Ascending aorta (tissue), 2 donors: ENCODE data around the gene SFSWAP. TPM values are rescaled to one million over a fixed set of nuclear protein-coding genes. Genes with fewer than 3 reads are reported as not detected.
A peak's percentile ranks its signal among the peaks of the same experiment; 100 is the strongest.

Source experiments
- DNase-seq, 2 donors: peaks; one replicate each; pipeline ENCODE4 v3.0.0-alpha.2; 2019; ENCODE audit warnings: low spot score in 2 of 2
- H3K27ac ChIP-seq, 2 donors: fragments of 200-600 bp; sonication (generic); one replicate each; pipeline ENCODE4 v1.5.1; 2016 to 2017; ENCODE audit warnings: mild to moderate bottlenecking in 1 of 2
- H3K27me3 ChIP-seq: fragments of 200-600 bp; sonication (generic); one replicate; pipeline ENCODE4 v1.5.1; 2017
- H3K36me3 ChIP-seq, 2 donors: fragments of 200-600 bp; sonication (generic); one replicate each; pipeline ENCODE4 v1.5.1; 2016
- H3K4me1 ChIP-seq, 2 donors: fragments of 200-600 bp; sonication (generic); one replicate each; pipeline ENCODE4 v1.5.1; 2016 to 2017; ENCODE audit warnings: mild to moderate bottlenecking in 1 of 2
- H3K4me3 ChIP-seq, 2 donors: fragments of 200-600 bp; sonication (generic); one replicate each; pipeline ENCODE4 v1.5.1; 2016 to 2017; ENCODE audit warnings: mild to moderate bottlenecking in 1 of 2
- H3K9me3 ChIP-seq, 2 donors: fragments of 200-600 bp; sonication (generic); one replicate each; pipeline ENCODE4 v1.5.1; 2016
- CTCF ChIP-seq, 3 experiments: fragments of 200-600 bp in 2 of 3; fragments of 450-650 bp in 1 of 3; sonication (generic) in 2 of 3; IDR thresholded peaks; one replicate each; pipeline ENCODE4 v1.5.1; 2016 to 2019; ENCODE audit warnings: antibody characterized with exemption in 3 of 3, mild to moderate bottlenecking in 1 of 3, moderate library complexity in 1 of 3
- intact Hi-C: fragments of 100-400 bp; cut with DNase I; formaldehyde crosslinking; loops from one replicate; pipeline ENCODE4 v1.15.1; 2023
- total RNA-seq: library from RNA; depleted of rRNA; stranded (reverse); fragments of >200 nt; gene quantifications from one replicate; pipeline ENCODE4 v1.1.0, GENCODE V29; 2016

Gene SFSWAP
- total RNA-seq, 1 donor from 2014 or later = 15.8 TPM

- intact Hi-C loops = no loop called here
These were observed 89.8 kb downstream of the SFSWAP start for GRCh38 chr12:131800594-131801135.

GRCh38 chr12:131801254-131801866, 90.5 kb downstream of the SFSWAP start:
- Histone ChIP-seq H3K27me3 (no peaks in the 10 kb centered on the region), H3K9me3 (no peaks in the 10 kb centered on the region), H3K27ac (no peak overlapping the region), H3K4me3 (no peak overlapping the region), H3K36me3 (peaks cover 48 to 52% of the 10 kb centered on the region in 2 donors), H3K4me1 (no peaks in the 10 kb centered on the region)
- intact Hi-C loops = no loop called here
- no peak for TF ChIP-seq CTCF (IDR thresholded peaks at IDR 0.05)
- DNase-seq = no peak

More at GRCh38 chr12:131800594-131801135, 89.8 kb downstream of the SFSWAP start:
- Histone ChIP-seq H3K4me3 (no peak overlapping the region), H3K36me3 (peaks cover 48 to 54% of the 10 kb centered on the region in 2 donors), H3K4me1 (no peaks in the 10 kb centered on the region), H3K27ac (no peak overlapping the region), H3K9me3 (no peaks in the 10 kb centered on the region), H3K27me3 (no peaks in the 10 kb centered on the region)
- DNase-seq = no peak
- TF ChIP-seq CTCF (IDR thresholded peaks at IDR 0.05) = no peak

GRCh38 chr12:131803961-131804521, 93.2 kb downstream of the SFSWAP start:
- Histone ChIP-seq H3K9me3 (no peaks in the 10 kb centered on the region), H3K27me3 (no peaks in the 10 kb centered on the region), H3K27ac (no peak overlapping the region), H3K4me3 (peak overlapping the region in 1 of 2 donors; percentile 26), H3K4me1 (no peaks in the 10 kb centered on the region), H3K36me3 (peaks cover 26 to 28% of the 10 kb centered on the region in 2 donors)
- no peak for DNase-seq
- intact Hi-C loops = no loop called here
- TF ChIP-seq CTCF (IDR thresholded peaks at IDR 0.05) = no peak

- Histone ChIP-seq H3K36me3 (peaks cover 13 to 14% of the 10 kb centered on the region in 2 donors), H3K27me3 (no peaks in the 10 kb centered on the region), H3K4me1 (no peaks in the 10 kb centered on the region), H3K4me3 (no peak overlapping the region), H3K9me3 (no peaks in the 10 kb centered on the region), H3K27ac (no peak overlapping the region)
- TF ChIP-seq CTCF (IDR thresholded peaks at IDR 0.05) = no peak
- intact Hi-C loops = no loop called here
- no peak for DNase-seq
These were observed 94.5 kb downstream of the SFSWAP start for GRCh38 chr12:131805421-131805820.

- Histone ChIP-seq H3K36me3 (peaks cover 10% of the 10 kb centered on the region in 2 donors), H3K27me3 (no peaks in the 10 kb centered on the region), H3K4me1 (no peaks in the 10 kb centered on the region), H3K9me3 (no peaks in the 10 kb centered on the region), H3K27ac (no peak overlapping the region), H3K4me3 (no peak overlapping the region)
- no peak for DNase-seq
- intact Hi-C loops = no loop called here
- no peak for TF ChIP-seq CTCF (IDR thresholded peaks at IDR 0.05)
These were observed 95.8 kb downstream of the SFSWAP start for GRCh38 chr12:131806674-131807073.
